ENCODE data around the gene BBS1.

The BBS1 gene

GRCh38 chr11:66546368-66546965 lies 36.0 kb downstream of the BBS1 start, which contains the start of gene ACTN3:
ACTN3 (plus strand) TSS chr11:66546903; CDS start chr11:66546938, 35 bp downstream.
- no peak for TF ChIP-seq CTCF (IDR thresholded peaks at IDR 0.05; ENCODE audit: low read length, missing control alignments)
- peak within 1 kb of the TSS; percentile 72 for H3K4me3 ChIP-seq (replicated peaks; ENCODE audit: low read depth, low read length)
- DNase-seq (ENCODE audit: low read depth) = peak; percentile 19

GRCh38 chr11:66546966-66547661 lies 36.7 kb downstream of the BBS1 start:
- no peak overlapping the region for H3K4me3 ChIP-seq (replicated peaks; ENCODE audit: low read depth, low read length)
- DNase-seq (ENCODE audit: low read depth) = no peak
- TF ChIP-seq CTCF (IDR thresholded peaks at IDR 0.05; ENCODE audit: low read length, missing control alignments) = no peak

DNA sequence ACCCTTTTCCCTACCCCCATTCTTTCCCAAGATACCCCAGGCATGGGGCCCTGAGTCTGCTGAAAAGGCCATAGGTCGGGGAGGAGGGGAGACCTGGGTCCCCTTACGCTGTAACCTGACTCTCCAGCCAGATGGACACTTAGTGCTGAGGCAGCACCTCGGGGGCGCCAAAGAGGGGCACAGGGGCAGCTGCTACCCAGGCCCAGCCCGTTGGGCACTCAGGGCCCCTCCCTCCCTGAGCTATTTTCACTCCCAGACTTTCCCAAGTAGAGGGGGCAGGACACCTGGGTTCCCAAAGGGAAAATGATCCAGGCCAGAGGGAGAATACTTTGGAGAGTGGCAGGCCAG lies 37.2 kb downstream of the BBS1 start:
- no peak for DNase-seq (ENCODE audit: low read depth)
- no peak overlapping the region for H3K4me3 ChIP-seq (replicated peaks; ENCODE audit: low read depth, low read length)
- no peak for TF ChIP-seq CTCF (IDR thresholded peaks at IDR 0.05; ENCODE audit: low read length, missing control alignments)

DNA sequence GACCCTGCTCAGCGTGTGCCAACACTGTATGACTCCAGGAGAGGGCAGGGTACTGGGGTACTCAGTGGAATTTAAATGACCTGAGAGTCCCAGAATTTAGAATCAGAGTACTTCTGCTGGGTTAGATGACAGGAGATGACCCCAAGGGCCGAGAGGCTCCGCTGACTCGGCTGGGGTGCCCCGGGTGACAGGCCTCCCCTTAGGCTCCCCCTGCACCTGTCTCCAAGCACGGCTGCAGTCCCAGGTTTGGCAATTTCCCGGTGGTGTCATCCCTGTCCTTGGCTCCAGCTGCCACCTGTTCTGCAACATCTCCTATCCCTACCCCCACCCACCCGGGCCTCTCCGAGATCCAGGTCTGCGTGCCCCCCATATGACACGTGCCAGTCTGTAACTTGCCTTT lies 37.6 kb downstream of the BBS1 start:
- DNase-seq (ENCODE audit: low read depth) = no peak
- no peak for TF ChIP-seq CTCF (IDR thresholded peaks at IDR 0.05; ENCODE audit: low read length, missing control alignments)
- H3K4me3 ChIP-seq (replicated peaks; ENCODE audit: low read depth, low read length) = no peak overlapping the region

DNA sequence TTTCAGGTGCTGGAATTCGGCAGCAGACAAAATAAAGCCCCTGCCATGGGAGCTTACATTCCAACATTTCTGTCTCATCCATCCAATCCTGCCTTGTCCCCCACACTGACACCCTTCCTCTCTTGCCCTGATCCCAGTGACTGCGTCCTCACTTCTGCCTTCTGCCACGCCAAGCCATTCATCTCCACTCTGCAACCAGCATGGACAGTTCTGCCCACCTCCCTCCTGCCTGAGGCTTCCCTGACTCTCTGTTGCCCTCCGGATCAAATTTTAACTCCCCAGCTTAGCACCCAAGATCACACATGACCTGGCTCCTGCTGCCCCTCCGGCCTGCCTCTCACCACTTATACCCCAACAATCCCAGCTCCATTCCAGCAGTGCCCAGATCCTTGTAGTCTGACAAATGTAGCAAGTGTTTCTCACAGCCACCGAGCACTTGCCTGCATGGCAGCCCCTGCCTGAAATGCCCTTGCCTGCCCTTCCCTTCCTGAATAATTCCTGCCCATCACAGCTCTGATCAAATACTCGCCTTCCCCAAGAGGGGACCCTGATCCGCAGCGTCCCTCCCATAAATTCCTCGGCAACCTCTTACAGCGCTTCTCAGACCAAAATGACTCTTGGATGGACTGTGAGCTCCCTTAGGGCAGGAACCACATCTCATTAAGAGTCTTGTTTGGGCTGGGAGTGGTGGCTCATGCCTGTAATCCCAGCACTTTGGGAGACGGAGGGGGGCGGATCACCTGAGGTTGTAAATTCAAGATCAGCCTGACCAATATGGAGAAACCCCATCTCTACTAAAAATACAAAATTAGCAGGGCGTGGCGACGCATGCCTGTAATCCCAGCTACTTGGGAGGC lies 38.6 kb downstream of the BBS1 start:
- TF ChIP-seq CTCF (IDR thresholded peaks at IDR 0.05; ENCODE audit: low read length, missing control alignments) = no peak
- no peak overlapping the region for H3K4me3 ChIP-seq (replicated peaks; ENCODE audit: low read depth, low read length)
- no peak for DNase-seq (ENCODE audit: low read depth)

- no peak for TF ChIP-seq CTCF (IDR thresholded peaks at IDR 0.05; ENCODE audit: low read length, missing control alignments)
- H3K4me3 ChIP-seq (replicated peaks; ENCODE audit: low read depth, low read length) = no peak overlapping the region
- no peak for DNase-seq (ENCODE audit: low read depth)
Measured at GRCh38 chr11:66549696-66550095, 39.3 kb downstream of the BBS1 start.
